NAMALWA (cell line): ENCODE results near the gene SMPX.

Experiments used
- DNase-seq: peaks from one replicate; pipeline ENCODE4 v3.0.0-alpha.2; 2015; ENCODE audit warnings: low spot score

The SMPX gene

GRCh38 chrX:21711129-21711847 is 46.6 kb downstream of the SMPX start:
- DNase-seq: no peak

GRCh38 chrX:21708116-21708515 is 49.8 kb downstream of the SMPX start:
- DNase-seq: peak; percentile 21

- no peak for DNase-seq
These were observed 52.7 kb downstream of the SMPX start for GRCh38 chrX:21705225-21705624.

GRCh38 chrX:21702725-21703124 is 55.2 kb downstream of the SMPX start:
- no peak for DNase-seq

- DNase-seq: no peak
These were observed 56.9 kb downstream of the SMPX start for GRCh38 chrX:21700967-21701366.

GRCh38 chrX:21700275-21700674 is 57.6 kb downstream of the SMPX start:
- no peak for DNase-seq

GRCh38 chrX:21699136-21699535 is 58.8 kb downstream of the SMPX start:
- no peak for DNase-seq

GRCh38 chrX:21698272-21698671 is 59.6 kb downstream of the SMPX start:
- DNase-seq: peak; percentile 4

- DNase-seq: no peak
These were observed 66.4 kb downstream of the SMPX start for GRCh38 chrX:21691512-21692018.

- no peak for DNase-seq
These were observed 74.0 kb downstream of the SMPX start for GRCh38 chrX:21683941-21684340.

GRCh38 chrX:21678048-21678612 is 79.8 kb downstream of the SMPX start:
- DNase-seq: no peak

GRCh38 chrX:21675931-21676330 is 82.0 kb downstream of the SMPX start:
- DNase-seq: no peak

- DNase-seq: no peak
These were observed 83.3 kb downstream of the SMPX start for GRCh38 chrX:21674430-21675186.

GRCh38 chrX:21666679-21667078 is 91.2 kb downstream of the SMPX start:
- DNase-seq: no peak

GRCh38 chrX:21666252-21666651 is 91.7 kb downstream of the SMPX start:
- no peak for DNase-seq

- DNase-seq: no peak
These were observed 95.2 kb downstream of the SMPX start for GRCh38 chrX:21662761-21663160.

GRCh38 chrX:21661316-21661715 is 96.6 kb downstream of the SMPX start:
- DNase-seq: no peak

GRCh38 chrX:21660156-21660555 is 97.8 kb downstream of the SMPX start:
- DNase-seq: no peak

- no peak for DNase-seq
These were observed 98.6 kb downstream of the SMPX start for GRCh38 chrX:21659320-21659719.

GRCh38 chrX:21658746-21659145 is 99.2 kb downstream of the SMPX start:
- no peak for DNase-seq

GRCh38 chrX:21658152-21658737 is 99.7 kb downstream of the SMPX start, which contains the start of gene KLHL34:
Gene KLHL34, minus strand, starts transcription at chrX:21658330. Its CDS starts 542 bp downstream, at chrX:21657788.
- DNase-seq: no peak

- DNase-seq: no peak
These were observed 100.4 kb downstream of the SMPX start for GRCh38 chrX:21657318-21658151.
